ENCODE results near the gene STARD13. TPM values are rescaled to one million over a fixed set of nuclear protein-coding genes. Genes with fewer than 3 reads are reported as not detected.

The STARD13 gene
- total and polyA plus RNA-seq, 2 donors from 2014 or later = 5.1 to 37.2 TPM

GRCh38 chr13:33275916-33276315 is 9.6 kb downstream of the STARD13 start:
- DNase-seq (no peak), FAIRE-seq (no peak)
- H3K4me1 ChIP-seq (ENCODE audit: control insufficient read depth in 2 of 3, insufficient read depth in 2 of 3, low read depth in 1 of 3, low read length in 3 of 3) = peaks cover 0 to 60% (median 19%) of the 10 kb centered on the region in 3 donors
- no peak for TF ChIP-seq CTCF (IDR thresholded peaks at IDR 0.05; ENCODE audit: borderline replicate concordance, extremely low read depth, insufficient read depth)
- H3K27ac ChIP-seq (ENCODE audit: low read depth in 2 of 2, low read length in 2 of 2) = no peak overlapping the region
- H3K27me3 ChIP-seq (ENCODE audit: control insufficient read depth, insufficient read depth, low read length) = no peaks in the 10 kb centered on the region
- no peak overlapping the region for H3K4me3 ChIP-seq (ENCODE audit: low read length in 3 of 3)
- intact Hi-C loops (cut with DNase I) = no loop called here
- peaks cover 0 to 2% (median 0%) of the 10 kb centered on the region in 3 donors for H3K36me3 ChIP-seq (ENCODE audit: control insufficient read depth in 2 of 3, insufficient read depth in 3 of 3, low read length in 3 of 3)
- no peaks in the 10 kb centered on the region for H3K9me3 ChIP-seq (ENCODE audit: control insufficient read depth in 2 of 3, insufficient read depth in 1 of 3, low read length in 3 of 3)
- H3K9ac ChIP-seq (ENCODE audit: low read length in 3 of 3) = no peak overlapping the region

- intact Hi-C loops (cut with DNase I) = no loop called here
- TF ChIP-seq CTCF (IDR thresholded peaks at IDR 0.05; ENCODE audit: borderline replicate concordance, extremely low read depth, insufficient read depth) = no peak
- H3K4me1 ChIP-seq (ENCODE audit: control insufficient read depth in 2 of 3, insufficient read depth in 2 of 3, low read depth in 1 of 3, low read length in 3 of 3) = peaks cover 0 to 51% (median 15%) of the 10 kb centered on the region in 3 donors
- H3K9ac ChIP-seq (ENCODE audit: low read length in 3 of 3) = no peak overlapping the region
- no peak for FAIRE-seq
- H3K27ac ChIP-seq (ENCODE audit: low read depth in 2 of 2, low read length in 2 of 2) = no peak overlapping the region
- no peak for DNase-seq
- peaks cover 0 to 2% (median 0%) of the 10 kb centered on the region in 3 donors for H3K36me3 ChIP-seq (ENCODE audit: control insufficient read depth in 2 of 3, insufficient read depth in 3 of 3, low read length in 3 of 3)
- H3K9me3 ChIP-seq (ENCODE audit: control insufficient read depth in 2 of 3, insufficient read depth in 1 of 3, low read length in 3 of 3) = no peaks in the 10 kb centered on the region
- no peak overlapping the region for H3K4me3 ChIP-seq (ENCODE audit: low read length in 3 of 3)
- no peaks in the 10 kb centered on the region for H3K27me3 ChIP-seq (ENCODE audit: control insufficient read depth, insufficient read depth, low read length)
These were observed 11.3 kb downstream of the STARD13 start for GRCh38 chr13:33274264-33274663.

GRCh38 chr13:33272531-33273124 is 12.9 kb downstream of the STARD13 start:
- H3K9ac ChIP-seq (ENCODE audit: low read length in 3 of 3) = no peak overlapping the region
- TF ChIP-seq CTCF (IDR thresholded peaks at IDR 0.05; ENCODE audit: borderline replicate concordance, extremely low read depth, insufficient read depth) = peak; percentile 6
- H3K27me3 ChIP-seq (ENCODE audit: control insufficient read depth, insufficient read depth, low read length) = no peaks in the 10 kb centered on the region
- peak overlapping the region in 2 of 3 donors; percentile 17 to 43 for H3K4me3 ChIP-seq (ENCODE audit: low read length in 3 of 3)
- H3K27ac ChIP-seq (ENCODE audit: low read depth in 2 of 2, low read length in 2 of 2) = peak overlapping the region; percentile 14 to 68
- DNase-seq (peak in 2 of 5 donors; percentile 24 to 43), FAIRE-seq (peak; percentile 42)
- peaks cover 0 to 43% (median 12%) of the 10 kb centered on the region in 3 donors for H3K4me1 ChIP-seq (ENCODE audit: control insufficient read depth in 2 of 3, insufficient read depth in 2 of 3, low read depth in 1 of 3, low read length in 3 of 3)
- H3K36me3 ChIP-seq (ENCODE audit: control insufficient read depth in 2 of 3, insufficient read depth in 3 of 3, low read length in 3 of 3) = peaks cover 0 to 2% (median 0%) of the 10 kb centered on the region in 3 donors
- no peaks in the 10 kb centered on the region for H3K9me3 ChIP-seq (ENCODE audit: control insufficient read depth in 2 of 3, insufficient read depth in 1 of 3, low read length in 3 of 3)
- intact Hi-C loops (cut with DNase I) = no loop called here
